ENCODE measurements around the gene PRR30. TPM values are rescaled to one million over a fixed set of nuclear protein-coding genes. Genes with fewer than 3 reads are reported as not detected.
"Not testable (repeated sequence)": the region's sequence is repeated elsewhere in the genome, so short reads cannot be mapped to it uniquely, and the experiment has no call there.

The PRR30 gene
- total RNA-seq, 6 experiments from 2014 or later = not detected

GRCh38 chr2:27118525-27119329 lies 20.5 kb downstream of the PRR30 start, which contains the start of gene CGREF1:
Gene CGREF1 (minus strand): TSS chr2:27119128. CDS start chr2:27104366, 14,762 bp downstream.
- WGBS (ENCODE audit: insufficient coverage, low coverage, low lambda C conversion rate, missing lambda C conversion rate) = 0% methylated on average over 2 of the region's 84 CpGs
- no peak within 1 kb of the TSS for H3K27ac ChIP-seq
- no peaks in the 10 kb centered on the region for H3K36me3 ChIP-seq
- intact Hi-C loops (cut with DNase I) = no loop called here
- ATAC-seq (peak; percentile 52 to 67 (median 65)), DNase-seq (no peak)
- H3K4me3 ChIP-seq = peak within 1 kb of the TSS; percentile 20 to 49 (median 38)
- H3K27me3 ChIP-seq = no peaks in the 10 kb centered on the region
- TF ChIP-seq CTCF (IDR thresholded peaks at IDR 0.05) = no peak
- no peak for TF ChIP-seq POLR2A (IDR thresholded peaks at IDR 0.05)
- H3K9me3 ChIP-seq = no peaks in the 10 kb centered on the region
- H3K4me1 ChIP-seq = peaks cover 0 to 9% (median 0%) of the 10 kb centered on the region in 4 donors

- H3K9me3 ChIP-seq = no peaks in the 10 kb centered on the region
- no peaks in the 10 kb centered on the region for H3K27me3 ChIP-seq
- ATAC-seq = no peak
- H3K4me1 ChIP-seq = peaks cover 0 to 9% (median 0%) of the 10 kb centered on the region in 4 donors
- DNase-seq = no peak
- TF ChIP-seq POLR2A (IDR thresholded peaks at IDR 0.05) (no peak), CTCF (IDR thresholded peaks at IDR 0.05) (no peak)
- no peak overlapping the region for H3K27ac ChIP-seq
- WGBS (ENCODE audit: insufficient coverage, low coverage, low lambda C conversion rate, missing lambda C conversion rate) = 54% methylated on average over 11 of the region's 14 CpGs
- H3K4me3 ChIP-seq = peak overlapping the region; percentile 20 to 49 (median 38)
- H3K36me3 ChIP-seq = no peaks in the 10 kb centered on the region
- intact Hi-C loops (cut with DNase I) = no loop called here
Observed at GRCh38 chr2:27117995-27118524, 21.1 kb downstream of the PRR30 start.

- TF ChIP-seq POLR2A (IDR thresholded peaks at IDR 0.05) (no peak), CTCF (IDR thresholded peaks at IDR 0.05) (no peak)
- intact Hi-C loops (cut with DNase I) = no loop called here
- Histone ChIP-seq H3K27me3 (no peaks in the 10 kb centered on the region), H3K36me3 (no peaks in the 10 kb centered on the region), H3K9me3 (no peaks in the 10 kb centered on the region), H3K4me3 (no peak overlapping the region), H3K27ac (no peak overlapping the region), H3K4me1 (peaks cover 0 to 9% (median 0%) of the 10 kb centered on the region in 4 donors)
- ATAC-seq = no peak
- WGBS (ENCODE audit: insufficient coverage, low coverage, low lambda C conversion rate, missing lambda C conversion rate) = 71% methylated on average over 2 of the region's 2 CpGs
- no peak for DNase-seq
Observed at GRCh38 chr2:27115519-27115918, 23.7 kb downstream of the PRR30 start.

GRCh38 chr2:27111392-27112078 lies 27.7 kb downstream of the PRR30 start:
- H3K4me3 ChIP-seq; H3K36me3 ChIP-seq; ATAC-seq; H3K9me3 ChIP-seq; H3K27ac ChIP-seq; H3K27me3 ChIP-seq; DNase-seq; intact Hi-C loops (cut with DNase I); H3K4me1 ChIP-seq: not testable (repeated sequence)
- WGBS (ENCODE audit: insufficient coverage, low coverage, low lambda C conversion rate, missing lambda C conversion rate) = 80% methylated on average over 2 of the region's 49 CpGs

GRCh38 chr2:27110603-27111352 lies 28.4 kb downstream of the PRR30 start:
- intact Hi-C loops (cut with DNase I); H3K27ac ChIP-seq; H3K4me1 ChIP-seq; DNase-seq; H3K36me3 ChIP-seq; H3K9me3 ChIP-seq; ATAC-seq; H3K4me3 ChIP-seq; H3K27me3 ChIP-seq: not testable (repeated sequence)
- 85% methylated on average over 18 of the region's 24 CpGs for WGBS (ENCODE audit: insufficient coverage, low coverage, low lambda C conversion rate, missing lambda C conversion rate)

Data from right lobe of liver (tissue), 6 donors.